Measurements from ENCODE around the gene DENND2D.

Gene DENND2D

DNA sequence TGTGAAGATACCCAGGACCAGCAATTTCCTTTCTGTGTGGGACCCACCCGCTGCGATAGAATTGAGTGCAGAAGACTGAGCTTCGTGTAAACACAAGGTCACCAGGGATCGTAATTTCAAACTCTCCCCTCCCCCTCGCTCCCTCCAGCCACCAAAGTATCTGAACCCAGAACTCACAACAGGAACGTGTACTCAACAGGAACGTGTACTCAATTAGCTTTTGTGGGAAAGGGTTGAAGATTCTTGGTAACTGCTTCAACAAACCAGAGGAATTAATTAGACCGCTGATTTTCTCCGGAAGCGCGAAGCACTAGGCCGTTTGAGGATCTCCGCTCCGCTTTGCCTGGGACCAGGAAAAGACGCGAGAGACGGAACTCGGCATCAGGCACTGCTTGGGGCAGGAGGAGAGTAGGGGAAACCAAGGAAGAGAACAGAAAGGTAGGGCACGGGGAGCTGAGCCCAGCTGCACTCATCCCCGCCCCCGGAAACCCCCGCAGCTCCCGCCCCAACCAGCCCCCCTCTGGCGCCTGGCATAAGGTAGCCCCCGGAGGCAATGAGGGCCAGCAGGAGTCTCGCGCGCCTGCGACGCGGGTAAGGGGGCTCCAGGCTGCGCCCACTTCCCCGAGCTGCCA, 61.0 kb downstream of the DENND2D start:
- WGBS (ENCODE audit: insufficient coverage): 0% methylated on average over 24 of the region's 33 CpGs
- peak in 2 of 3 donors; percentile 65 to 71 for DNase-seq
- H3K36me3 ChIP-seq (ENCODE audit: control insufficient read depth in 4 of 4, insufficient read depth in 4 of 4, low read length in 3 of 4): peaks cover 0 to 8% (median 2%) of the 10 kb centered on the region in 4 experiments
- ChIA-PET POLR2A (no interaction called here), CTCF (interaction anchor here (0.9 to 1.4 kb wide), 3 partner anchors 52 to 260 kb away, joined by 3 to 4 read pairs (median 3); no protein-coding TSS in a partner anchor)
- peak overlapping the region; percentile 69 to 93 for H3K27ac ChIP-seq (ENCODE audit: insufficient read depth in 1 of 2, low read depth in 1 of 2, low read length in 2 of 2, poor library complexity in 1 of 2, severe bottlenecking in 2 of 2)
- H3K27me3 ChIP-seq (replicated peaks in 2 of 5; ENCODE audit: control insufficient read depth in 4 of 5, insufficient read depth in 5 of 5, low read length in 4 of 5): no peaks in the 10 kb centered on the region
- H3K4me1 ChIP-seq (ENCODE audit: control extremely low read depth in 1 of 4, control insufficient read depth in 4 of 4, insufficient read depth in 4 of 4, low read length in 3 of 4): peaks cover 7 to 33% (median 18%) of the 10 kb centered on the region in 4 experiments
- peak overlapping the region; percentile 81 to 100 (median 94) for H3K4me3 ChIP-seq (ENCODE audit: control insufficient read depth in 1 of 7, extremely low read depth in 1 of 7, insufficient read depth in 4 of 7, low read depth in 2 of 7, low read length in 6 of 7)
- no peaks in the 10 kb centered on the region for H3K9me3 ChIP-seq (ENCODE audit: control extremely low read depth in 1 of 5, control insufficient read depth in 4 of 5, insufficient read depth in 2 of 5, low read depth in 1 of 5, low read length in 4 of 5)
